Mesodermal cell (in vitro differentiated cells): ENCODE results near the gene DDX25.

ENCODE experiments used
- H3K27ac ChIP-seq: 2 replicates; pipeline ENCODE4 v1.7.0; 2013; ENCODE audit warnings: mild to moderate bottlenecking, low read depth, low read length, moderate library complexity; ENCODE audit not compliant: severe bottlenecking
- H3K36me3 ChIP-seq: 2 replicates; pipeline ENCODE4 v1.7.1; 2013; ENCODE audit warnings: mild to moderate bottlenecking, low read length, moderate library complexity; ENCODE audit not compliant: control insufficient read depth, insufficient read depth
- H3K4me1 ChIP-seq: one replicate; pipeline ENCODE4 v1.7.1; 2013; ENCODE audit warnings: mild to moderate bottlenecking, low read length; ENCODE audit not compliant: insufficient read depth, control insufficient read depth, poor library complexity, severe bottlenecking
- H3K4me3 ChIP-seq: 2 replicates; pipeline ENCODE4 v1.7.0; 2013; ENCODE audit warnings: low read length, control low read depth, mild to moderate bottlenecking; ENCODE audit not compliant: insufficient read depth, poor library complexity, severe bottlenecking; ENCODE audit errors: extremely low read depth
- H3K9me3 ChIP-seq: 2 replicates; pipeline ENCODE4 v1.7.1; 2013; ENCODE audit warnings: mild to moderate bottlenecking, low read length, moderate library complexity; ENCODE audit not compliant: control insufficient read depth
- WGBS, 2 experiments: methylation state at CpG; one replicate each; pipeline ENCODE4 v1.1.5; 2013; ENCODE audit warnings: missing lambda C conversion rate in 2 of 2; ENCODE audit not compliant: insufficient coverage in 2 of 2; 5-methylcytosine and 5-hydroxymethylcytosine counted together

The DDX25 gene

DNA sequence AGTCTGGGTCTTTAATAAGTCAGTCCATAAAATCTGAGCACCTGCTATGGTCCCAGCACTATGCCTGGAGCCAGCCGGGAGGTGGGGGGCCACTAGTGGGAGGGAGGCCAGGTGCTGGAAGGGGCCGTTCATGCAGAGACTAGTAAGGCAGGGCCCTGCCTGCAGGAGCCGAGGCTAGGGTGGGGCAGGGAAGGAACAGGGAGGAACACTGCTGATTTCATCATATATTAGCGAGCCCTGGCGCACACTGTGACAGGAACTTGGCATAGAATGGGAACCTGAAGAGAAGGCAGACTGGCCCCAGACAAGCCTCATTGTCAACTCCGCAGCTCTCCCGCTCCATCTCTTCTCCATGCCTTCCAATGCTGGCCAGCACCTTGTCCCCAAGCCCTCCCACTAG, 48.7 kb downstream of the DDX25 start:
- Histone ChIP-seq H3K4me1 (peaks cover 9% of the 10 kb centered on the region), H3K36me3 (no peaks in the 10 kb centered on the region), H3K9me3 (no peaks in the 10 kb centered on the region), H3K27ac (no peak overlapping the region), H3K4me3 (no peak overlapping the region)
- 82 to 89% methylated on average over 5 to 7 of the region's 7 CpGs for WGBS, 2 experiments

DNA sequence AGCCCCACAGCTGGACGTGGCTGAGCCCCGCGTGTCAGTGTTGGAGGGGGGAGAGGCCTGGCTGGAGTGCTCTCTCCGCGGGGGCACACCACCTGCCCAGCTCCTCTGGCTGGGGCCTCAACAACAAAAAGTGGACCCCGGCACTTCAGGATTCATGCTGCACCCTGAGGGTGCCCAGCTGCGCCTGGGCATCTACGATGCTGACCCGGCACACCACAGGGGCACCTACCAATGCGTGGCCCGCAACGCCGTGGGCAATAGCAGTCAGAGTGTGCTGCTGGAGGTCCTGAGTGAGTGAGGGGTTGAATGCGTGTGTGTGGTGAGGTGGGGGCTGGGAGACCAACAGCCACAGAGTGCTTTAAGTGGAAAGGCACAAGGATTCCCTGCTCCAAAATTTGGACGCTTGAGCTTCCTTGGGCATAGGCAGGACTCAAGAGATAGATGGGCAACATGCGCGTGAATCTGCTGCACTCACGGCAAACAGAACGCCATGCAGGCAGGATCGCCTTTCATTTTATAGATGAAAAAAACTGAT, 49.2 kb downstream of the DDX25 start:
- 96 to 98% methylated on average over 18 to 20 of the region's 20 CpGs for WGBS, 2 experiments
- Histone ChIP-seq H3K4me3 (no peak overlapping the region), H3K36me3 (no peaks in the 10 kb centered on the region), H3K9me3 (no peaks in the 10 kb centered on the region), H3K27ac (no peak overlapping the region), H3K4me1 (peaks cover 9% of the 10 kb centered on the region)

DNA sequence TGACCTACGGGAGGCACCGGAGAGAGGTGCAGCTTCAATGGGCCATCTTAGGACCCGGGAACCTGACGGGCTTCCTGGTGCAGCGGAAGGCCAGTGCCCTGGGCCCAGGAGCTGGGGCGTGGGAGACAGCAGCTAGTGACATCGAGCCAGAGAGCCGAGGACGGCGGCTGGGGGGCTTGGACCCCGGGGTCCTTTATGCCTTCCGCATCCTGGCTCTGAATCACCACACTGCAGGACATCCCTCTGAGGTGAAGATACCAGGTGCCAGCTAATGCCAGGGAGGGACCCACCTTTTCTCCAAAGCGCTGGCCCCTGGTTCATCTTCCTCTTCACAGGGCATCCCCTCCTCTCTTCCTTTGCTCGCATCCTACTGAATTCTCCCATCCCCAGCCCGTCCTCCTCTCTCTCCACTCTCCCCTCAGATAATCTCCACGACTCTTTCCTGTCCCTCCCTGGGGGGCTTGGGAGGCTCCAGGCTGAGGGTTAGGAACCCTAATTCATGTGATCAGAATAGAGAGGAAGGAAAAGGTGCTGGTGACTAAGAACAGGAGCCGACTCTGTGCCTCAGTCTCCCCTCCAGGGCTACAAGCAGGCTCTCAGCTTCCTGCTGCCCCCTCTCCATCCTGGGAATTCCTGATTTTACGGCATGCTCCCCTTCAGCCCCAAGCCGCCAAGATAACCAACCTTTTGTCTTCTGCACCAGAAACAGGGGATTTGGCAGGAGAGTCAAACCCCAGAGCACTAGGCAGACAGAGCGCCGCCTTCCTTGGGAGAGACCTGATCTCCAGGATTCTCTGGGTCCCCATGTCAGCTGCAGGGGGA, 50.0 kb downstream of the DDX25 start:
- Histone ChIP-seq H3K27ac (no peak overlapping the region), H3K36me3 (no peaks in the 10 kb centered on the region), H3K4me3 (no peak overlapping the region), H3K4me1 (peaks cover 9% of the 10 kb centered on the region), H3K9me3 (no peaks in the 10 kb centered on the region)
- 91 to 95% methylated on average over 13 to 18 of the region's 21 CpGs for WGBS, 2 experiments

GRCh38 chr11:125954945-125955640, 50.8 kb downstream of the DDX25 start:
- H3K4me3 ChIP-seq = no peak overlapping the region
- WGBS, 2 experiments = 93 to 96% methylated on average over 10 to 13 of the region's 15 CpGs
- no peaks in the 10 kb centered on the region for H3K36me3 ChIP-seq
- H3K9me3 ChIP-seq = no peaks in the 10 kb centered on the region
- H3K27ac ChIP-seq = no peak overlapping the region
- peaks cover 9% of the 10 kb centered on the region for H3K4me1 ChIP-seq

- H3K27ac ChIP-seq = no peak overlapping the region
- 100% methylated on average over 1 of the region's 2 CpGs; no CpG with 5 or more reads in 1 of the 2 experiments for whole genome bisulfite sequencing, 2 experiments
- H3K36me3 ChIP-seq = no peaks in the 10 kb centered on the region
- no peak overlapping the region for H3K4me3 ChIP-seq
- peaks cover 9% of the 10 kb centered on the region for H3K4me1 ChIP-seq
- H3K9me3 ChIP-seq = no peaks in the 10 kb centered on the region
Measured at GRCh38 chr11:125955856-125956255, 51.5 kb downstream of the DDX25 start.

DNA sequence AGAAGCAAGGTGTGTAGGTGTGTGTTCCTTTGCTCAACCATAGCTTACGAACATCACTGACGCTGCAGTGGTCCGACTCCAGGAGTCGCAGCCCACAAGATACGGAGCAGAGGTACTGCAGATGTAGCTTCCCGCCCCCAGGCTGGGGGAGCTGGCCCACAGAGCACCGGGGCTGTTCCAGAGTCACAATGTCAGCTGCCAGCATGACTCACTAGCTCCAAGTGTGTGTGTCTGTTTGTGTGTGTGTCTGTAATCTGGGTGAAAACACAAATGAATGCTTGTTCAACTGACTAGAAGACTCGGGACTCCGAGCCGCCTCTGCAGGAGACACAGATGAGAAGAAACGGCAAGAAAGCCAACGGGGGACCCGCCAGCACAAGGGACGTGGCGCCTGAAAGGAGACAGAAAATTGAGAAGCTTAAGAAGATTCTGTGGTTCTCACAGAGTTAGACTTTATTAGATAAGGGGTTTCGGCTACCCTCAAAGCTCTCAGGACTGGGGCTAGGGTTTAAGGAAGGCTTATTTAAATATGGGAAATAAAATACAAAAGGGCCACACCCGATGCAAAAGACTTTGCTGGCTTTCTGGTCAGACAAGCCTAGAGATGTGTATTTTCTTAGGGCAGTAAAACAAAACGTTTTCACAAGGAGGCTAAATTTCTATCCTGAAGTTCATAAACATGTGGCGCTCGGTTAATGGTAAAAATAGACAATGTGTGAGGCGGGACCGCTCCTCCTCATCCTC, 52.3 kb downstream of the DDX25 start:
- Histone ChIP-seq H3K36me3 (peaks cover 2% of the 10 kb centered on the region), H3K4me3 (no peak overlapping the region), H3K9me3 (no peaks in the 10 kb centered on the region), H3K27ac (no peak overlapping the region), H3K4me1 (peaks cover 9% of the 10 kb centered on the region)
- 90 to 91% methylated on average over 18 to 22 of the region's 22 CpGs for WGBS, 2 experiments

- WGBS, 2 experiments = 92 to 94% methylated on average over 11 to 14 of the region's 14 CpGs
- H3K27ac ChIP-seq = no peak overlapping the region
- H3K4me3 ChIP-seq = no peak overlapping the region
- peaks cover 9% of the 10 kb centered on the region for H3K4me1 ChIP-seq
- H3K9me3 ChIP-seq = peaks cover 5% of the 10 kb centered on the region
- peaks cover 4% of the 10 kb centered on the region for H3K36me3 ChIP-seq
Measured at GRCh38 chr11:125957618-125958332, 53.5 kb downstream of the DDX25 start.

DNA sequence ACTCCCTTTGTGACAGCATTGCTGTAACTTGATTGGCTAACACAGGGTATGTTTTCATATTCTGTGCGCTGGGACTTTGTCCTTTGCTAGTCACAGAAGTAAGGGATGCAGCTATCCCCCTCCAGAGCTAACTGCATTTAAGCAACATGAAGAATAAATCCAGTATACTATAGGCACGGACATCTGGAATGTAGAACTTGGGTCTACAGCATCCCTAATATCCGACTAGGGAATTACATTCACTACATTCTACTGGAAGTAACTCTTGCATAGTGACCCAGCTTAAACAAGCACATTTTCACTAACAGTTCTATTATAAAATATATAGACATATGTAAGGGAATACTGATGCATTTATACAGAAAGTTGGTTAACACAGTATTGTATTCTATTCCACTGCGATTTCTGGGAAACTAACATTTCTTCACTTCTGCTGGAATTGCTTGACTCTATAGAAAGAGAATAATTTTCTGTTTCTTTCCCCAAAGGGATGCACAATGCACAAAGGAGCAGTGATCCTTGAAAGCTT, 54.6 kb downstream of the DDX25 start:
- peaks cover 9% of the 10 kb centered on the region for H3K4me1 ChIP-seq
- WGBS, 2 experiments = 100% methylated on average over 1 of the region's 4 CpGs; no CpG with 5 or more reads in 1 of the 2 experiments
- no peak overlapping the region for H3K4me3 ChIP-seq
- H3K36me3 ChIP-seq = peaks cover 6% of the 10 kb centered on the region
- H3K27ac ChIP-seq = no peak overlapping the region
- peaks cover 9% of the 10 kb centered on the region for H3K9me3 ChIP-seq

GRCh38 chr11:125959511-125959910, 55.2 kb downstream of the DDX25 start:
- Histone ChIP-seq H3K27ac (no peak overlapping the region), H3K4me1 (peaks cover 9% of the 10 kb centered on the region), H3K36me3 (peaks cover 6% of the 10 kb centered on the region), H3K4me3 (no peak overlapping the region), H3K9me3 (peaks cover 9% of the 10 kb centered on the region)
- WGBS, 2 experiments = 98 to 100% methylated on average over 2 to 5 of the region's 6 CpGs

- Histone ChIP-seq H3K4me3 (no peak overlapping the region), H3K4me1 (peaks cover 9% of the 10 kb centered on the region), H3K9me3 (peaks cover 9% of the 10 kb centered on the region), H3K27ac (no peak overlapping the region), H3K36me3 (peaks cover 6% of the 10 kb centered on the region)
- WGBS, 2 experiments = 86 to 90% methylated on average over 9 of the region's 10 CpGs
Measured at GRCh38 chr11:125959931-125960330, 55.6 kb downstream of the DDX25 start.
